ENCODE measurements around the gene SUMO1. TPM values are rescaled to one million over a fixed set of nuclear protein-coding genes. Genes with fewer than 3 reads are reported as not detected.
A peak's percentile ranks its signal among the peaks of the same experiment; 100 is the strongest.

The SUMO1 gene
- polyA plus RNA-seq, 1 experiment = 48.0 TPM

GRCh38 chr2:202171241-202171825 lies 67.1 kb downstream of the SUMO1 start:
- 0 out of 2 replicates have a peak, but pooled peaks have one; percentile 11 for TF ChIP-seq CTCF (IDR thresholded peaks at IDR 0.05; ENCODE audit: insufficient read depth, low read depth, low read length)
- DNase-seq (ENCODE audit: low read depth) = no peak
- Histone ChIP-seq H3K36me3 (ENCODE audit: control insufficient read depth, insufficient read depth, low read length) (no peaks in the 10 kb centered on the region), H3K27me3 (ENCODE audit: control insufficient read depth, insufficient read depth, low read length) (no peaks in the 10 kb centered on the region), H3K4me3 (ENCODE audit: low read depth, low read length) (no peak overlapping the region)
- CTCF ChIA-PET = interaction anchor here (1.1 to 2.0 kb wide), 5 partner anchors 8 to 311 kb away, joined by 3 to 9 read pairs (median 4); no protein-coding TSS in a partner anchor
- POLR2A ChIA-PET = no interaction called here

DNA sequence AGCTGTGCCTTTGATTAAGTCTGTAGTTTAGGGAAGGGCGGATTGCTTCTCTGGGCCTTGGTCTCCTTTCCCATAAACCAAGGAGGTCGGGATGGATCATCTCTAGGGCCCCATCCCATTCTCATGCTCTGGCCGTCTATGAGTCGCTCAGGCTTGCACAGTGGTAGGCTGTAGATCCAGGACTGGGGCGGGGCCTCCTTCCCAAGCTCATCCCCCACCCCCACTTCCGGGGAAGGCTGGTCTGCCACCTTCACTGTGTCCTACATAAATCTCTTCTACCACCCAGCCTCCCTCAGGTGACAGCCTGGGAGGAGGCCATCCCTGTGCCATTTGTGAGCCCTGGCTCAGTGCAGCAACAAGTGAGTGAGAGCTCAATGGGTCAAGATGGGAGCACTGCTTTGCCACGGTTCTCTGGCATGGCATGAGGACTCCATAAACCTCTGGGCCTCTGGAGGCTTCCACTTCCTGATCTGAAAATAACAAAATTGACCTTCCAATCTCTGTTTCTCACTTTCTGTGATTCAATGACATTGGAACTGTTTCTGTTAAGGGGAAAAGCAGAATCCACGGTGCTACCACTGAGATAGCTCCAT lies 68.5 kb downstream of the SUMO1 start:
- ChIA-PET CTCF (interaction anchor here (0.8 to 1.4 kb wide), 6 partner anchors 8 to 315 kb away, joined by 3 to 9 read pairs (median 3); no protein-coding TSS in a partner anchor), POLR2A (no interaction called here)
- DNase-seq (ENCODE audit: low read depth) = no peak
- no peak for TF ChIP-seq CTCF (IDR thresholded peaks at IDR 0.05; ENCODE audit: insufficient read depth, low read depth, low read length)
- Histone ChIP-seq H3K27me3 (ENCODE audit: control insufficient read depth, insufficient read depth, low read length) (no peaks in the 10 kb centered on the region), H3K36me3 (ENCODE audit: control insufficient read depth, insufficient read depth, low read length) (no peaks in the 10 kb centered on the region), H3K4me3 (ENCODE audit: low read depth, low read length) (no peak overlapping the region)

- Histone ChIP-seq H3K27me3 (ENCODE audit: control insufficient read depth, insufficient read depth, low read length) (no peaks in the 10 kb centered on the region), H3K36me3 (ENCODE audit: control insufficient read depth, insufficient read depth, low read length) (no peaks in the 10 kb centered on the region), H3K4me3 (ENCODE audit: low read depth, low read length) (no peak overlapping the region)
- no peak for TF ChIP-seq CTCF (IDR thresholded peaks at IDR 0.05; ENCODE audit: insufficient read depth, low read depth, low read length)
- DNase-seq (ENCODE audit: low read depth) = no peak
- ChIA-PET CTCF (interaction anchor here (1.2 to 1.4 kb wide), 2 partner anchors 10 to 289 kb away, joined by 3 to 4 read pairs; no protein-coding TSS in a partner anchor), POLR2A (no interaction called here)
These were observed 69.3 kb downstream of the SUMO1 start for GRCh38 chr2:202169131-202169530.

DNA sequence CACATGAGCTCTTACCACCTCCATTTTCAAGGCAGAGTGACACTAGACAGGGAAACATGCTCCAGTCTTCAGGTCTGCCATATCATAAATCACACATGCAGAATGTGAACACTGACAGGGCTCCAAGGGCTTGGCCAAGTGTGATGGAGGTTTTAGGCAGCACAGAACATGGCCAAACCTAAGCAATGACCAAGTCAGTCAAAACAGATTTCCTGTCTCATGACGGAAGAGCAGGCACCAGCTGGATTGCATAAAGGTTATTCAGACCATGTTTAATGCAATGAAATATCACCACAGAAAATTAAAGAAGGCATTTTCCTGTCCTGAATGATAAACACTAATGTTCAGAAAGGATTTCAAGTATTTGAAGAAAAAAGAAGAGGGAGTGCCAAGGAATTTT lies 72.5 kb downstream of the SUMO1 start:
- no peaks in the 10 kb centered on the region for H3K36me3 ChIP-seq (ENCODE audit: control insufficient read depth, insufficient read depth, low read length)
- no peak overlapping the region for H3K4me3 ChIP-seq (ENCODE audit: low read depth, low read length)
- CTCF ChIA-PET = interaction anchor here (0.9 kb wide), 1 partner anchor 12 kb away, joined by 4 read pairs; no protein-coding TSS in a partner anchor
- no peaks in the 10 kb centered on the region for H3K27me3 ChIP-seq (ENCODE audit: control insufficient read depth, insufficient read depth, low read length)
- POLR2A ChIA-PET = no interaction called here
- DNase-seq (ENCODE audit: low read depth) = peak; percentile 30
- no peak for TF ChIP-seq CTCF (IDR thresholded peaks at IDR 0.05; ENCODE audit: insufficient read depth, low read depth, low read length)

GRCh38 chr2:202165208-202165607 lies 73.2 kb downstream of the SUMO1 start:
- no peaks in the 10 kb centered on the region for H3K27me3 ChIP-seq (ENCODE audit: control insufficient read depth, insufficient read depth, low read length)
- H3K4me3 ChIP-seq (ENCODE audit: low read depth, low read length) = no peak overlapping the region
- POLR2A ChIA-PET = no interaction called here
- CTCF ChIA-PET = interaction anchor here (0.9 kb wide), 2 partner anchors 11 to 13 kb away, joined by 3 to 4 read pairs; no protein-coding TSS in a partner anchor
- no peak for DNase-seq (ENCODE audit: low read depth)
- TF ChIP-seq CTCF (IDR thresholded peaks at IDR 0.05; ENCODE audit: insufficient read depth, low read depth, low read length) = no peak
- no peaks in the 10 kb centered on the region for H3K36me3 ChIP-seq (ENCODE audit: control insufficient read depth, insufficient read depth, low read length)
